Spinal cord (tissue), 10 donors: ENCODE measurements around the gene ATOSA. TPM values are rescaled to one million over a fixed set of nuclear protein-coding genes. Genes with fewer than 3 reads are reported as not detected.

Experiments used
- DNase-seq, 6 donors: peaks; one replicate each; pipeline versions ENCODE4 v3.0.0 to v3.0.0-alpha.2; 2013 to 2015; ENCODE audit warnings: low spot score in 6 of 6, low read depth in 4 of 6
- H3K27ac ChIP-seq: one replicate; pipeline ENCODE4 v1.5.1; 2013; ENCODE audit warnings: low read depth, low read length, control low read depth
- H3K27me3 ChIP-seq: one replicate; pipeline ENCODE4 v1.6.1; 2013; ENCODE audit warnings: low read length; ENCODE audit not compliant: control insufficient read depth, insufficient read depth
- H3K36me3 ChIP-seq: one replicate; pipeline ENCODE4 v1.6.1; 2013; ENCODE audit warnings: low read length; ENCODE audit not compliant: control insufficient read depth, insufficient read depth
- H3K4me1 ChIP-seq: one replicate; pipeline ENCODE4 v1.6.1; 2013; ENCODE audit warnings: low read length; ENCODE audit not compliant: control insufficient read depth, insufficient read depth
- H3K4me3 ChIP-seq: one replicate; pipeline ENCODE4 v1.5.1; 2013; ENCODE audit warnings: low read depth, low read length, control low read depth
- H3K9me3 ChIP-seq: one replicate; pipeline ENCODE4 v1.6.1; 2013; ENCODE audit warnings: low read length; ENCODE audit not compliant: control insufficient read depth, insufficient read depth
- WGBS: methylation state at CpG from one replicate; pipeline ENCODE4 v1.1.5; 2013; ENCODE audit warnings: missing lambda C conversion rate; ENCODE audit not compliant: insufficient coverage; 5-methylcytosine and 5-hydroxymethylcytosine counted together
- long read RNA-seq, 4 donors: transcript quantifications; one replicate each; lab custom pipeline, GENCODE V29; 2026
- polyA plus RNA-seq, 2 donors: library from polyadenylated mRNA; unstranded; fragments of 120-200 nt; gene quantifications; one replicate each; pipeline ENCODE4 v1.2.1, GENCODE V29; 2013; ENCODE audit not compliant: insufficient read length in 2 of 2
- total RNA-seq, 2 donors: library from RNA; depleted of rRNA in 1 of 2; stranded (reverse); fragments of 120-200 nt in 1 of 2; fragments of >200 nt in 1 of 2; gene quantifications; one replicate each; pipeline versions ENCODE4 v1.2.3 to v1.2.4, GENCODE V29; 2013 to 2014
- donor health status: healthy.

ATOSA gene, protein sequence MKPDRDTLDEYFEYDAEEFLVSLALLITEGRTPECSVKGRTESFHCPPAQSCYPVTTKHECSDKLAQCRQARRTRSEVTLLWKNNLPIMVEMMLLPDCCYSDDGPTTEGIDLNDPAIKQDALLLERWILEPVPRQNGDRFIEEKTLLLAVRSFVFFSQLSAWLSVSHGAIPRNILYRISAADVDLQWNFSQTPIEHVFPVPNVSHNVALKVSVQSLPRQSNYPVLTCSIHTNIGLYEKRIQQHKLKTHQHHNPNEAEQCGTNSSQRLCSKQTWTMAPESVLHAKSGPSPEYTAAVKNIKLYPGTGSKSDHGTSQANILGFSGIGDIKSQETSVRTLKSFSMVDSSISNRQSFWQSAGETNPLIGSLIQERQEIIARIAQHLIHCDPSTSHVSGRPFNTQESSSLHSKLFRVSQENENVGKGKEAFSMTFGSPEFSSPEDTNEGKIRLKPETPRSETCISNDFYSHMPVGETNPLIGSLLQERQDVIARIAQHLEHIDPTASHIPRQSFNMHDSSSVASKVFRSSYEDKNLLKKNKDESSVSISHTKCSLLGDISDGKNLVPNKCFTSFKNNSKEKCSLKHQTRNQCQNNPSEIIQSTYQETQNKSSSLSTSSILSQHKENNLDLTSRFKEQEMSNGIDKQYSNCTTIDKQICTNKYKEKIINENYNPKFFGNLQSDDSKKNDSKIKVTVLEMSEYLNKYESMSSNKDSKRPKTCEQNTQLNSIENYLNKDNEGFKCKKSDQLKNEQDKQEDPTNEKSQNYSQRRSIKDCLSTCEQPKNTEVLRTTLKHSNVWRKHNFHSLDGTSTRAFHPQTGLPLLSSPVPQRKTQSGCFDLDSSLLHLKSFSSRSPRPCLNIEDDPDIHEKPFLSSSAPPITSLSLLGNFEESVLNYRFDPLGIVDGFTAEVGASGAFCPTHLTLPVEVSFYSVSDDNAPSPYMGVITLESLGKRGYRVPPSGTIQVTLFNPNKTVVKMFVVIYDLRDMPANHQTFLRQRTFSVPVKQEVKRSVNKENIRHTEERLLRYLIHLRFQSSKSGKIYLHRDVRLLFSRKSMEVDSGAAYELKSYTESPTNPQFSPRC
- total RNA-seq, result 10 to 100 TPM; 37.4 to 86.8 TPM
- polyA plus RNA-seq, result 10 to 100 TPM; 46.3 to 51.1 TPM
- long read RNA-seq, donor 1, partial matches to known transcripts, result 0 of 2 reads
- long read RNA-seq, donor 1, other reads (novel, unspliced or antisense), result 0 of 2 reads
- long read RNA-seq, donor 2, result 0 reads
- long read RNA-seq, donor 3, result 0 reads
- long read RNA-seq, donor 4, partial matches to known transcripts, result 0 of 2 reads
- long read RNA-seq, donor 4, other reads (novel, unspliced or antisense), result 0 of 2 reads

DNA sequence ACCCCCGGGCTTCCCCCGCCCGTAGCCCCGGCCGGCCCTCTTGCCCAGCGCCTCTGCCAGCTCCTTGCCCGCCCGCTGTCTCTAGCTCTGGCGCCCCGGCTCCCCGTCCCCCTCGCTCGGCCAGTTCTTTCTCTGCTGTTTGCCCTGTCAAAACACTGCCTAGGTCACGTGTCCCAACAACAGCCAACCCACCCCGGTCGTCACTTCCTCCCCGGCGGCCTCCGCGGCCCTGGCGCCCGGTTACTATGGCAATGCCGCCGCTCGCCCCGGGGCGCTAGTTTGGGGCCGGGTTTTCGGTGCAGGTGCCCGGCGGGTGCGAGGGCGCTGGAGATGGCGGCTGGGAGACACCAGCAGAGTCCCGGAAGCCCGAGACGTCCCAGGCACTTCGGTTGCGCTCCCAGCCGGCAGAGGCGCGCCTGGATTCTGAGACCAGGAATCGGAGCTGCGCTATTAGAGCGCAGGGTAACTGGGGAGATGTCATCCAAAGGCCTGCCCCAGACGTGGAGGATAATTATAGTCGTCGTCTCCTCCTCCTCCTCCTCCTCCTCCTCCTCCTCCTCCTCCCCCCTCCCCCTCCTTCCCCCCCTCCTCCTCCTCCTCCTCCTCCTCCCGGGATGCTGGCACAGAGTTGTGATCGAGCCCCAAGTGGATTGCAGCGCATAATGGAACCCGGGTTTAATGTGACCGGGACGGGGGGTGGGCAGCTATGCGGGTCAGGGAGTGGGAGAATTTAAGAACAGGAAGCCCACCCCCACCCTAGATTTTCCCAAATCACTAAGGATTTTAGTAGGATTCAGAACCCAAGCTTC is at the start of gene ATOSA:
TSS of gene ATOSA (minus strand) at position 157 of the 809 bp plus-strand sequence. CDS start 1,367 bp downstream, outside the sequence.
- under 1% methylated on average over 40 of the region's 55 CpGs for WGBS
- peak; percentile 74 to 98 (median 88) for DNase-seq

GRCh38 chr15:52728899-52729298 is 49.7 kb upstream of the ATOSA start:
- H3K4me1 ChIP-seq, result no peaks in the 10 kb centered on the region
- no peak for DNase-seq
- H3K27me3 ChIP-seq, result no peaks in the 10 kb centered on the region
- H3K27ac ChIP-seq, result no peak overlapping the region
- WGBS, result no CpG with 5 or more reads among the region's 2 CpGs
- no peaks in the 10 kb centered on the region for H3K36me3 ChIP-seq
- H3K9me3 ChIP-seq, result no peaks in the 10 kb centered on the region
- no peak overlapping the region for H3K4me3 ChIP-seq

More for the DNA sequence above, at the start of gene ATOSA:
- peaks cover 2% of the 10 kb centered on the region for H3K9me3 ChIP-seq
- peak within 1 kb of the TSS; percentile 96 for H3K27ac ChIP-seq
- peak within 1 kb of the TSS; percentile 93 for H3K4me3 ChIP-seq
- peaks cover 6% of the 10 kb centered on the region for H3K4me1 ChIP-seq
- no peaks in the 10 kb centered on the region for H3K36me3 ChIP-seq
- no peaks in the 10 kb centered on the region for H3K27me3 ChIP-seq

DNA sequence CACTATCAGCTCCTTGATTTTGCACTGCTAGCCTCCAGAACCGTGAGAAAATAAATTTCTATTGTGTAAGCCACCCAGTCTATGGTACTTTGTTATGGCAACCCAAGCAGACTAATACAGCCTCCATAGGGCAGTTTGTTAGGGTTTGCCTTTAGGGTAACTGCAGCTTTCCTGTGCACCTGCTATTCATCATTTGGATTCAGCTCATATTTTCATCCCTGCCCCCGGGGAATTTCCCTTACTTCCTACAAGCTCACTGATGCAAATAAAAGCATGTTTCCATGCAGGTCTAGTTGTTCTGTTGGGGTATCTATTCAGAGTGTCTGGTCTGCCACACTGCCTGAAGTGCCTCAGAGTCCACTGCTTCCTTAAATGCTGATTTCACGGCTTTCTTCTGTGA is 48.6 kb upstream of the ATOSA start:
- no peaks in the 10 kb centered on the region for H3K27me3 ChIP-seq
- DNase-seq, result no peak
- no peak overlapping the region for H3K4me3 ChIP-seq
- WGBS, result 63% methylated on average over 1 of the region's 3 CpGs
- no peak overlapping the region for H3K27ac ChIP-seq
- no peaks in the 10 kb centered on the region for H3K36me3 ChIP-seq
- no peaks in the 10 kb centered on the region for H3K4me1 ChIP-seq
- no peaks in the 10 kb centered on the region for H3K9me3 ChIP-seq

GRCh38 chr15:52726195-52726594 is 47.0 kb upstream of the ATOSA start:
- Histone ChIP-seq H3K9me3 (no peaks in the 10 kb centered on the region), H3K4me3 (no peak overlapping the region), H3K36me3 (no peaks in the 10 kb centered on the region), H3K4me1 (no peaks in the 10 kb centered on the region), H3K27me3 (no peaks in the 10 kb centered on the region), H3K27ac (no peak overlapping the region)
- no CpG with 5 or more reads among the region's 2 CpGs for WGBS
- DNase-seq, result no peak

GRCh38 chr15:52718551-52718950 is 39.4 kb upstream of the ATOSA start:
- no peak for DNase-seq
- Histone ChIP-seq H3K36me3 (no peaks in the 10 kb centered on the region), H3K4me3 (no peak overlapping the region), H3K27ac (no peak overlapping the region), H3K4me1 (no peaks in the 10 kb centered on the region), H3K27me3 (no peaks in the 10 kb centered on the region), H3K9me3 (no peaks in the 10 kb centered on the region)
- no CpG with 5 or more reads among the region's 2 CpGs for WGBS

- no peaks in the 10 kb centered on the region for H3K36me3 ChIP-seq
- WGBS, result 83% methylated on average over 1 of the region's 6 CpGs
- no peaks in the 10 kb centered on the region for H3K4me1 ChIP-seq
- no peak for DNase-seq
- H3K27ac ChIP-seq, result no peak overlapping the region
- H3K27me3 ChIP-seq, result no peaks in the 10 kb centered on the region
- no peaks in the 10 kb centered on the region for H3K9me3 ChIP-seq
- no peak overlapping the region for H3K4me3 ChIP-seq
Observed at GRCh38 chr15:52717924-52718323, 38.7 kb upstream of the ATOSA start.

- Histone ChIP-seq H3K27me3 (no peaks in the 10 kb centered on the region), H3K4me1 (no peaks in the 10 kb centered on the region), H3K4me3 (no peak overlapping the region), H3K9me3 (no peaks in the 10 kb centered on the region), H3K36me3 (no peaks in the 10 kb centered on the region), H3K27ac (no peak overlapping the region)
- DNase-seq, result no peak
- 94% methylated on average over 3 of the region's 6 CpGs for WGBS
Observed at GRCh38 chr15:52717481-52717880, 38.3 kb upstream of the ATOSA start.

- DNase-seq, result peak in 1 of 6 donors; percentile 38
- H3K4me1 ChIP-seq, result no peaks in the 10 kb centered on the region
- no peaks in the 10 kb centered on the region for H3K27me3 ChIP-seq
- H3K27ac ChIP-seq, result no peak overlapping the region
- no CpG with 5 or more reads among the region's 2 CpGs for WGBS
- H3K4me3 ChIP-seq, result no peak overlapping the region
- H3K9me3 ChIP-seq, result no peaks in the 10 kb centered on the region
- no peaks in the 10 kb centered on the region for H3K36me3 ChIP-seq
Observed at GRCh38 chr15:52716536-52716935, 37.3 kb upstream of the ATOSA start.
